GM18868 (cell line): Measurements from ENCODE around the gene CHSY1.

Experiments
- ATAC-seq: cut with Tn5 transposase; IDR thresholded peaks from one replicate; pipeline ENCODE4 v1.9.1; 2021; ENCODE audit warnings: mild to moderate bottlenecking, moderate library complexity; ENCODE audit not compliant: unreplicated experiment

Gene CHSY1

DNA sequence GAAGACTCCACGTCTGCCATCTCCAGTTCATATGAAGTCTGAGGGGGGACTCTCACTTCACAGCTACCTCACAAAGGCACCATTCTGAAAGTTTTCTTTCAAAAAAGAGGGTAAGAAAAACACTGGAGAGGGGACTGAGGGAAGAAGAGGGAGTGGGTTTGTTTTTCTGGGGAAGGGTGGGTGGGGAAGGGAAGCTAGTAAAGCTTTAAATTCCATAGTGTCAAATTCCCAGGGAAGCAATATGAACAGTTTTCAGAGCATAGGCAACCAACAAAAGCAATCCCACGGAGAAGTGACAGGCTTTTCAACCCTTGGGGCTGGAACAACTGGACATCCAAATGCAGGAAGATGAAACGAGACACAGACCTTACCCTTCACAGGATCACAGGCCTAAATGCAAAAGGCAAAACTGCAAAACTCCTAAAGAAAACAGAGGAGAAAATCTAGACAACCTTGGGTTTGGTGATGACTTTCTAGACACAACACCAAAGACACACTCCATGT lies 61.7 kb downstream of the CHSY1 start:
- ATAC-seq: no peak

- ATAC-seq: no peak
Observed at GRCh38 chr15:101189409-101190091, 62.3 kb downstream of the CHSY1 start.

DNA sequence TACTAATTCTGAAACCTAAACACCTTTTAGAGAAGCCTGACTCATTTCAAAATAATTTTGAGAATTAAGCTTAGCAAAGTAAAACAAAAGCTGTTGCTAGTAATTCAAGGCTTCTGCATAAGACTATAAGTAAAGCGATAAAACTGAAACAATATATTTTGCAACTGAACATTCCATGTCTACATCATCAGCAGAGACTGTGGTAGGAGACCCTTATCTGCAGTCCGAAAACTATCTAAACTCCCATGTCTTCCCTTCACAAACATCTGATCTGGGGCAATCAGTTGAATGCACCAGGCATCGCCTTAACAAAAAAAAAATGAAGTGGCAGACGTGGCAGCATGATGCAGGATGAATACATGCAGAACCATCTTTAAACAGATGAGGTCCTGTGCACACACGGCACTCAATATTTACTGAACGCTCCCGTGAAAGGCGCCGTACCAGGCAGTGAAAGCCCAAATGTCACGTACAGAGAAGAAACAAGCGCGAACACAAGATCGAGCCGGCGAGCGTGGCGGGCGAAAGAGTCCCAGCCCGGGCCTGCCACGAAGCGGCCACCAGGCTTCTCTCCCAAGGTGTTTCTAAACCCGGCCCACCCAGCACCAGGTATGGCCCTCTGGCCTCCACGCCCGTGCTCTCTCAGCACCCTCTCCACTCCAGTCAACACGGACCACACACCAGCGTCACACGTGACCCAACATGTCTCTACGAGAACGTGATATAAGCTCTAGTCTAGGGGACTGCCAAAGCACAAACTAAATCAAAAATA lies 63.0 kb downstream of the CHSY1 start:
- peak; percentile 76 for ATAC-seq

DNA sequence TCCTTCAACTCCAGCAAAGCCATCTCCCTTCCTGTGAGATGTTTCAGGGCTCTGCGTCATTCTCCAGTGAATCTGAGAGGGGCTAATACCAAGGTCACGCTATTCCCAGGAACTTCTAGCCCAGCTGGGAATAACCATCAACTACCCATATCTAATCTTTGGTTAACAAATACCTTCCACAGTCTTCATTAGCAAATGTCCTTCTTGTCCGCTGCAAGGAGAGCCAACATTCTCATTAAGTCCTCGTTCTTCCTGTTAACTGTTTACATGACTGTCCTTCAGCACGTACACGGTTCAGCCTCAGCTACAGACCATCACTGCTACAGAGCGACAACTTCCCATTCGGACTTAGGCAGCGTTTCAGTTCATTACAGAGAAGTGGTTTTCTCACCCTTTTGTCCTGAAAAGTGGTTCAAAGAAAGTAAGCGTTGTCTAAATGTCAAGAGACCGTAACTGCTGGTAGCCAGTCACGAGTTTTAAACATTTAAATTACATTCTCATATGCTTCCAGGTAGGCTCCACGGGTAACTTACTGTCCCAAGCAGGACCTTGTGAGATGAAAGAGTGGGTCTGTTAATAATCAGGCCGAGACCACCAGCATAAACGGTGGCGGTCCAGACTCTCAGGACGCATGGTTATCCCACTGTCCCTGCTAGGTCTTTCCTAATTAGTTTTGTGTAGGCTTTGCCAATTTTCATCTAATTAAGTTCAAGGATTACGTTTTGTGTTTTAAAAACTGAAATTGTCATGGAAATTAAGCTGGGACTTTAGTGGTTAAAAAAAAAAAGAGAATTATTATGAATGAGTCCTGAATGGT lies 63.8 kb downstream of the CHSY1 start:
- ATAC-seq: peak; percentile 62

DNA sequence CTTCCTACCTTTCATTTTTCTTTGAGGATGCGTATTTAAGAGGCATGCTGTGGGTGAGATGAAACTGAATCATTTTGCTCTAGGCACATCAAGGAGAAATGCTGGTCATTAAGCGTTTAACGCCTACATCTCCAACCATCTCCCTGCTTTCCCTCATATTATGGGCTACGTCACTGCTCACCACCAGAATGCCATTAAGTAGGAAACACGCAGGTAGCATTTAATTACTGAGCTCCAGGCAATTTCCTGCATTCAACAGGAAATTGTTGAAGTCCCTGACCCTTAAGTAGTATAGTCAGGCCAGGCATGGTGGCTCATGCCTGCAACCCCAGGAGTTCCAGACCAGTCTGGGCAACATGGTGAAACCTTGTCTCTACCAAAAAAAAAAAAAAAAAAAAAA lies 66.1 kb downstream of the CHSY1 start:
- no peak for ATAC-seq

- no peak for ATAC-seq
Observed at GRCh38 chr15:101185336-101185735, 66.5 kb downstream of the CHSY1 start.

- no peak for ATAC-seq
Observed at GRCh38 chr15:101184830-101185229, 67.0 kb downstream of the CHSY1 start.

GRCh38 chr15:101183931-101184305 lies 67.9 kb downstream of the CHSY1 start:
- ATAC-seq: no peak

DNA sequence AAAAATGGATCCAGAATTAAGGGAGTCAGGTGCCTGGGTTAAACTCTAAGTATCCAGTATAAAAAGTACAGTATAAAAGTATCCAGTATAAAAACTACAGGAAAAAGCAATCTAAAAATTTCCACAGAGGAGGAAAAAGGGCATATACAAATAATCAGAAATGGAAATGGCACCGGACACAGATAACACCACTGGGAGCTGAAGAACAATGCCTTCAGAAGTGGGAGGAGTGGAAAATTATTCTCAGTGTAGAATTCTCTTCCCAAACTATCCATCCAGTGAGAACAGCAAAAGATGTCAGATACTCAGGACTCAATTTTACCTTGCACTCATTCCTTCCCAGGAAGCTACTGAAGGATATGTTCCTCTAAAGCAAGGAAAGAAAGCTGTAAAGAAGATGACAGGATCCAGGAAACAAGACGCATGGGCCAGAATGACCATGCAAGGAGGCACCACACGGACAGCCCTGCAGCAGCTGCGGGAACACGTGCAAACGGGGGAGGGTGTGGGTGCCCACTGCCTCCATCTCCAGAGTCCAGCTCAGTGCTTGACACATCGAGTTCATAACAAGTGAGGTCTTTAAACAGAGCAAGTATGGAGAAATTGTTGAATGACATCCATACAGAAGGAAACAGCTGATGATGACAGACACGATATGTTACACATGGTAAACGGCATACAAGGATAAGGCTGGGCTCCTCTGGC lies 68.5 kb downstream of the CHSY1 start:
- no peak for ATAC-seq

DNA sequence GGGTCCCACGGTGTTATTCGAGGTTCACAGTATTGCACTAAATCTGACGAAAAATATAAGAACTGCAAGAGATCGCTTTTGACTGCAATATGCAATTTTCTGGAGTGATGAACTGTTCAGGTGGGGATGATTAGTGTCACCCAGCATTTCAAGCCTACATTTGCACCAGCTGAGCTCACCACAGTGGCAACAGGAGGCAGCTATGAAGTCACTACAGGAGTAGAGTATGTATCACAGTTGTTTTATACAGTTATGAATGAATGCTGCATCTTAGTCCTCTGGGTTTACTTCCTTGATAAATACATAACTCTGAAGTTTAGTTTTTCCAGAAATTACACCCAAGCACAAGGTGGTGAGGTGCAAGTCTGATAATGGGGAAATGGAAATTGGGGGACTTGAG lies 69.6 kb downstream of the CHSY1 start:
- no peak for ATAC-seq

DNA sequence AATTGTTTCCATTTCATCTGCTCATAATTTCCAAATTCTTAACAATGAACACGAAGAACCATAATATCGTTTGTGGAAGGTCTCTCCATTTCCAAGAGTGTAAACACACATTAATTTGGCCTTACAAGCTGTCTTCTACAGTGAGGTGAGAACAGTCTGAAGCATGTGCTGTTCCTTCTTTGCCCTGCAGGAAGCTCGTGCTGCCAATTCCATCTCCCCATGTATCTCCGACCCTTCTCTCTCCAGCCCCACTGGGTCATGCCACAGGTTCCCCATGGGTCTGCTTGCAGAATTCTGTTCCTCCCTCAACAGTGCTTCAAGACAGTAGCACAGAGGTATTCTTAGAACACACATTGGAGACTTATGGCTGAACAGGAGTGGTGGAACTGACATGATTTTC lies 70.5 kb downstream of the CHSY1 start:
- no peak for ATAC-seq

- ATAC-seq: no peak
Observed at GRCh38 chr15:101180620-101181307, 71.1 kb downstream of the CHSY1 start.

GRCh38 chr15:101179341-101180153 lies 72.3 kb downstream of the CHSY1 start:
- no peak for ATAC-seq

- ATAC-seq: no peak
Observed at GRCh38 chr15:101178931-101179330, 72.9 kb downstream of the CHSY1 start.

- ATAC-seq: no peak
Observed at GRCh38 chr15:101178479-101178878, 73.4 kb downstream of the CHSY1 start.

DNA sequence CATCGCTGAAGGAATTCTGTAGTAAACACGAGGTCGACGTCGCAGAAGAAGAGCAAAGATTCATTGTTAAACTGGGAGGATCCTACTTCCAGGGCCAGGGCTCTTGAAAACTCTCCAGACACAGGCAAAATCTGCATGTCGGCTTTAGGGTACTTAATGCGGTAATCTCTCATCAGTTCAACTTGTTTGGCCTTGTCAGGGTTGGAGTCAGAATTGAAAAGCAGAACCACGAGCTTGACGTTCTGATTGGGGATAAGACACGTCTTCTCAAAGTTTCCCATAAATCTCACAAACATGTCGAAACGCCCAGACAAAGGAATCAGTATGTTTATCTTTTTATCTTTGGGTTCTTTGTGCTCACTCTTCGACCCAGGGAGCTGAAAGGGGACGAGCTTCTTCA lies 74.0 kb downstream of the CHSY1 start:
- no peak for ATAC-seq

DNA sequence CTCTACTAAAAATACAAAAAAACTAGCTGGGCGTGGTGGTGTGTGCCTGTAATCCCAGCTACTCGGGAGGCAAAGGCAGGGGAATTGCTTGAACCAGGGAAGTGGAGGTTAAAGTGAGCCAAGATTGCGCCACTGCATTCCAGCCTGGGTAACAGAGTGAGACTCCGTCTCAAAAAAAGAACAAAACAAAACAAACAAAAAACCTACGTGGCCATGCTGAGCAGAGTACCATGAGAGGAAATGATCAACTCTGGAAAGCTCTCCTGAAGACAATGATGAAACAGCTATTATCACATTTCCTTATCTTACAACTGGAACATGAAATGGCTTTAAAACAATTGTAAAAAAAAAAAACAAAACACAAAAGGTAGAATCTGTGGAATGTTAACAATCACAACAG lies 75.2 kb downstream of the CHSY1 start:
- ATAC-seq: no peak

DNA sequence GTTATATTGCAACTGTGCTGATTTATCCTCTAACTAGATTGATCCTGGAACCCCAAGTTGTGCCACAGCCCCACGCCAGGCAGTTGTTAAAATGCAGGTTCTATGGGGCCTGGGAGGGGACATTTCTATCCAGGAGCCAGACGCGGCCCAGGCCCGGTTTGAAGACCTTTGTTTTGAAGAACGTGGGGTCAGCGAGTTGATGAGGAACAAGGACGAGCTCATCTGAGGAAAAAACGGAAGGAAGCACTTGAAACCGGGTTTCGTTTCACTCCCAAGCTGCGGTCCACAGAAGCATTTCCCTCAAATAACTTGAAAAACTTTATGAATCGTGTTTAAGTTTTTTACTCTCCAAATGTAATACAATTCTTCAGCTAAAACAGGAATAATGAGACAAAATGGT lies 76.4 kb downstream of the CHSY1 start:
- no peak for ATAC-seq

- no peak for ATAC-seq
Observed at GRCh38 chr15:101174152-101174920, 77.5 kb downstream of the CHSY1 start.
